Measurements from ENCODE around the gene FAXDC2. TPM values are rescaled to one million over a fixed set of nuclear protein-coding genes. Genes with fewer than 3 reads are reported as not detected.
A peak's percentile ranks its signal among the peaks of the same experiment; 100 is the strongest.

The FAXDC2 gene
- total and polyA plus RNA-seq, 2 of the 13 experiments (the other 11 are each of a cell fraction or from before 2014, with no cell fraction given), result 4.7 to 58.8 TPM

GRCh38 chr5:154858297-154858971 lies 8.0 kb upstream of the FAXDC2 start, which contains the start of gene CNOT8:
Gene CNOT8 (plus strand): TSS chr5:154858627. CDS start chr5:154863279, 4,652 bp downstream.
- in situ Hi-C loops (cut with HindIII; ENCODE audit: extremely low pct_ligation_motif_present, low pct_unique_long_range_greater_than_20kb), result no loop called here
- Histone ChIP-seq H3K79me2 (ENCODE audit: insufficient read depth, low read length) (peaks cover 47% of the 10 kb centered on the region), H3K4me2 (ENCODE audit: low read depth, low read length) (peak within 1 kb of the TSS; percentile 95), H3K27ac (ENCODE audit: extremely low read length, insufficient read depth, low read length) (peak within 1 kb of the TSS; percentile 99), H2AFZ (ENCODE audit: low read length) (no peak within 1 kb of the TSS), H3K27me3 (ENCODE audit: control insufficient read depth in 1 of 2, insufficient read depth in 2 of 2, low read length in 2 of 2) (peaks cover 0 to 4% of the 10 kb centered on the region in 2 experiments; a peak in 1 of 5 replicates), H3K4me3 (replicated peaks in 1 of 3; ENCODE audit: insufficient read depth in 1 of 3, low read depth in 2 of 3, low read length in 3 of 3) (peak within 1 kb of the TSS; percentile 78 to 93 (median 85)), H4K20me1 (ENCODE audit: insufficient read depth, low read length) (peaks cover 27% of the 10 kb centered on the region), H3K4me1 (ENCODE audit: insufficient read depth, low read length) (peaks cover 41% of the 10 kb centered on the region), H3K9me3 (ENCODE audit: low read length) (no peaks in the 10 kb centered on the region), H3K36me3 (replicated peaks in 1 of 2; ENCODE audit: control insufficient read depth in 1 of 2, insufficient read depth in 2 of 2, low read length in 2 of 2) (peaks cover 2 to 10% of the 10 kb centered on the region in 2 experiments; a peak in 3 of 5 replicates), H3K9ac (ENCODE audit: insufficient read depth, low read depth, low read length) (peak within 1 kb of the TSS; percentile 87)
- BruUV-seq (replicated peaks), result no TSS peak
- ChIA-PET POLR2A (interaction anchor here (0.5 to 2.9 kb wide), 15 partner anchors 8 to 820 kb away, joined by 3 to 35 read pairs (median 5); partner anchors contain the start of genes FAM114A2, FAXDC2, GEMIN5 and MFAP3), CTCF (ENCODE audit: low intra/inter-chr PET ratio, low total read pairs) (no interaction called here)
- DNase-seq (ENCODE audit: low spot score), result peak; percentile 94
- peak; percentile 89 for ATAC-seq
- peak; percentile 51 for FAIRE-seq
- WGBS (ENCODE audit: low lambda C conversion rate), result under 1% methylated on average over 46 of the region's 65 CpGs
- intact Hi-C loops (cut with micrococcal nuclease; ENCODE audit: unreplicated experiment), result loop anchor here (1.0 to 5.0 kb wide), 4 partner anchors 41 to 206 kb away; partner anchors contain the start of gene LARP1
- TF ChIP-seq AHR (CRISPR knock-in tag; IDR thresholded peaks at IDR 0.05) (no peak; the same call in 1 of the 2 replicates), ZBTB1 (CRISPR knock-in tag; IDR thresholded peaks at IDR 0.05; ENCODE audit: borderline replicate concordance) (no peak), MAZ (IDR thresholded peaks at IDR 0.05; ENCODE audit: borderline replicate concordance, low read depth, low read length) (no peak), MAZ (CRISPR knock-in tag; IDR thresholded peaks at IDR 0.05; ENCODE audit: low read depth) (peak; percentile 65), BHLHE40 (IDR thresholded peaks at IDR 0.05; ENCODE audit: low read length) (peak; percentile 63), ZNF879 (CRISPR knock-in tag; IDR thresholded peaks at IDR 0.05) (peak; percentile 84; the same call in 1 of the 2 replicates), ISL2 (CRISPR knock-in tag; IDR thresholded peaks at IDR 0.05) (peak; percentile 14; the same call in 1 of the 2 replicates), TRAFD1 (CRISPR knock-in tag; IDR thresholded peaks at IDR 0.05; ENCODE audit: borderline replicate concordance) (peak; percentile 89; the same call in 1 of the 2 replicates), PAXIP1 (CRISPR knock-in tag; conservative IDR thresholded peaks at IDR 0.05) (0 out of 2 replicates have a peak, but pooled peaks have one; percentile 13), SIN3B (IDR thresholded peaks at IDR 0.05; ENCODE audit: low read length) (0 out of 2 replicates have a peak, but pooled peaks have one; percentile 20), ZNF543 (CRISPR knock-in tag; IDR thresholded peaks at IDR 0.05) (no peak; the same call in 1 of the 2 replicates), TRIM24 (CRISPR knock-in tag; IDR thresholded peaks at IDR 0.05) (no peak), NR0B2 (CRISPR knock-in tag; IDR thresholded peaks at IDR 0.05) (no peak; the same call in 1 of the 2 replicates), THAP11 (CRISPR knock-in tag; IDR thresholded peaks at IDR 0.05) (peak; percentile 84), KMT2A (CRISPR knock-in tag; IDR thresholded peaks at IDR 0.05) (no peak; the same call in 1 of the 2 replicates)
- TF ChIP-seq, protein P1, sequence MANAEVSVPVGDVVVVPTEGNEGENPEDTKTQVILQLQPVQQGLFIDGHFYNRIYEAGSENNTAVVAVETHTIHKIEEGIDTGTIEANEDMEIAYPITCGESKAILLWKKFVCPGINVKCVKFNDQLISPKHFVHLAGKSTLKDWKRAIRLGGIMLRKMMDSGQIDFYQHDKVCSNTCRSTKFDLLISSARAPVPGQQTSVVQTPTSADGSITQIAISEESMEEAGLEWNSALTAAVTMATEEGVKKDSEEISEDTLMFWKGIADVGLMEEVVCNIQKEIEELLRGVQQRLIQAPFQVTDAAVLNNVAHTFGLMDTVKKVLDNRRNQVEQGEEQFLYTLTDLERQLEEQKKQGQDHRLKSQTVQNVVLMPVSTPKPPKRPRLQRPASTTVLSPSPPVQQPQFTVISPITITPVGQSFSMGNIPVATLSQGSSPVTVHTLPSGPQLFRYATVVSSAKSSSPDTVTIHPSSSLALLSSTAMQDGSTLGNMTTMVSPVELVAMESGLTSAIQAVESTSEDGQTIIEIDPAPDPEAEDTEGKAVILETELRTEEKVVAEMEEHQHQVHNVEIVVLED (CRISPR knock-in tag; IDR thresholded peaks at IDR 0.05; ENCODE audit: borderline replicate concordance), result peak; percentile 96

Measured in HepG2 (cell line).